Lower leg skin (tissue), 4 donors: ENCODE results near the gene FAM217B. TPM values are rescaled to one million over a fixed set of nuclear protein-coding genes. Genes with fewer than 3 reads are reported as not detected.

Experiments used
- DNase-seq, 2 donors: peaks; one replicate each; pipeline ENCODE4 v3.0.0-alpha.2; 2019; ENCODE audit warnings: low spot score in 2 of 2
- H3K4me3 ChIP-seq: fragments of 200-600 bp; sonication (generic); 2 replicates; pipeline ENCODE4 v1.5.1; 2017; ENCODE audit warnings: mild to moderate bottlenecking, low read depth; ENCODE audit not compliant: poor library complexity, severe bottlenecking
- POLR2A ChIP-seq, 2 donors: fragments of 450-650 bp; IDR thresholded peaks; one replicate each; pipeline ENCODE4 v1.6.1; 2016 to 2017; ENCODE audit warnings: antibody characterized with exemption in 2 of 2, mild to moderate bottlenecking in 1 of 2, moderate library complexity in 1 of 2
- WGBS, 2 donors: methylation state at CpG; one replicate each; pipeline ENCODE4 v1.1.5; 2018; 5-methylcytosine and 5-hydroxymethylcytosine counted together
- intact Hi-C: fragments of 100-400 bp; cut with DNase I; formaldehyde crosslinking; loops from one replicate; pipeline ENCODE4 v1.15.0; 2023; ENCODE audit warnings: low total_unique reads
- total RNA-seq, 4 donors: library from RNA; depleted of rRNA; stranded (reverse); fragments of >200 nt; gene quantifications; one replicate each; pipeline ENCODE4 v1.1.0, GENCODE V29; 2016
- TF ChIP-seq, protein P1 (sequence below), 3 donors: fragments of 450-650 bp; IDR thresholded peaks; one replicate each; pipeline ENCODE4 v1.5.1; 2016; ENCODE audit warnings: antibody characterized with exemption in 3 of 3, mild to moderate bottlenecking in 3 of 3, moderate library complexity in 2 of 3

Gene FAM217B
- total RNA-seq, 4 donors from 2014 or later, result 3.8 to 11.3 (median 5.9) TPM

DNA sequence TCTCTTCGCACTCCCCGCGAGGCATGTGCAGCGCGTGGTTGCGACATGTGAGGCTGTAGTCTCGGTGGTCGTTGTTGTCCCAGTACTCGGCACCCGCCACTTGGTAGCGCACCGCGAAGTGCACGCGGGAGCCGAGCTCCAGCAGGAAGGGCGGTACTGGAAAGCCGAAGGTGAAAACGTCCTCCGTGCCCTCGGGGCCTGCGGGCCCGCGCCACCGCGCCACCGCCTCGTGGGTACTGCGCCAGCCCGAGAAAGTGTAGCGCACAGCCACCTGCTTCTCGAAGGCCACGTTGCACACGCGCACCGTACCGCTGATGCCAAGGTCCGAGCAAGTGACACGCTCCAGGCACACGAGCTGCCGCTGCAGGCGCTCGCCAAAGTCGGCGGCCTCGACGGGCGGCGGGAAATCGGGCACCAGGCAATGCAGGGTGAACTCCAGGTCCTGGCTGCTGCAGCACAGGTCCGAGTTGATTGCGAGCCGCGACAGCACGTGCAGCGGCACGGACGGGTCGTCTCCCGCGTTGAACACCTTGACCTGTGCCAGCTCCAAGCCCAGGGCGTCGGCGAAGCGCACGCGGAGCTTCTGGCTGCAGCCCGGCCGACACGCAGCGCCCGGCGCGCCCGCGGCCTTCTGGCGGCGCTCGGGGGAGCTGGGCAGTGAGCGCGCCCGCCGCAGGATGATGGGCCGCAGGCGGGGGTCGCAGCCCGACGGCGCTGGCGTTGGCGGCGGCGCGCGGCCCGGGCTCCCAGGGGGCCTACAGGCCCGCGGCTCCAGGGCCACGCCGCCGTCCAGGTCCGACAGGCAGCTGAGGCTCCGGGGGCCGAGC, 924 bp upstream of the FAM217B start:
- no peak for DNase-seq
- WGBS, 2 donors, result 54 to 66% methylated on average over 68 to 88 of the region's 104 CpGs
- TF ChIP-seq, protein P1, sequence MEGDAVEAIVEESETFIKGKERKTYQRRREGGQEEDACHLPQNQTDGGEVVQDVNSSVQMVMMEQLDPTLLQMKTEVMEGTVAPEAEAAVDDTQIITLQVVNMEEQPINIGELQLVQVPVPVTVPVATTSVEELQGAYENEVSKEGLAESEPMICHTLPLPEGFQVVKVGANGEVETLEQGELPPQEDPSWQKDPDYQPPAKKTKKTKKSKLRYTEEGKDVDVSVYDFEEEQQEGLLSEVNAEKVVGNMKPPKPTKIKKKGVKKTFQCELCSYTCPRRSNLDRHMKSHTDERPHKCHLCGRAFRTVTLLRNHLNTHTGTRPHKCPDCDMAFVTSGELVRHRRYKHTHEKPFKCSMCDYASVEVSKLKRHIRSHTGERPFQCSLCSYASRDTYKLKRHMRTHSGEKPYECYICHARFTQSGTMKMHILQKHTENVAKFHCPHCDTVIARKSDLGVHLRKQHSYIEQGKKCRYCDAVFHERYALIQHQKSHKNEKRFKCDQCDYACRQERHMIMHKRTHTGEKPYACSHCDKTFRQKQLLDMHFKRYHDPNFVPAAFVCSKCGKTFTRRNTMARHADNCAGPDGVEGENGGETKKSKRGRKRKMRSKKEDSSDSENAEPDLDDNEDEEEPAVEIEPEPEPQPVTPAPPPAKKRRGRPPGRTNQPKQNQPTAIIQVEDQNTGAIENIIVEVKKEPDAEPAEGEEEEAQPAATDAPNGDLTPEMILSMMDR (IDR thresholded peaks at IDR 0.05), result no peak
- no peak for TF ChIP-seq POLR2A (IDR thresholded peaks at IDR 0.05)
- intact Hi-C loops, result no loop called here
- peak overlapping the region; percentile 60 for H3K4me3 ChIP-seq

GRCh38 chr20:59939879-59940128, 385 bp upstream of the FAM217B start:
- H3K4me3 ChIP-seq, result peak overlapping the region; percentile 60
- WGBS, 2 donors, result 0 to 1% methylated on average over 8 to 24 of the region's 24 CpGs
- DNase-seq, result no peak
- intact Hi-C loops, result no loop called here
- no peak for TF ChIP-seq POLR2A (IDR thresholded peaks at IDR 0.05)
- TF ChIP-seq, protein P1 (IDR thresholded peaks at IDR 0.05), result no peak

GRCh38 chr20:59940956-59941294, 736 bp downstream of the FAM217B start:
- 0% methylated on average over 4 of the region's 4 CpGs for WGBS, 2 donors
- TF ChIP-seq, protein P1 (IDR thresholded peaks at IDR 0.05), result no peak
- TF ChIP-seq POLR2A (IDR thresholded peaks at IDR 0.05), result no peak
- intact Hi-C loops, result no loop called here
- no peak for DNase-seq
- H3K4me3 ChIP-seq, result peak overlapping the region; percentile 60

DNA sequence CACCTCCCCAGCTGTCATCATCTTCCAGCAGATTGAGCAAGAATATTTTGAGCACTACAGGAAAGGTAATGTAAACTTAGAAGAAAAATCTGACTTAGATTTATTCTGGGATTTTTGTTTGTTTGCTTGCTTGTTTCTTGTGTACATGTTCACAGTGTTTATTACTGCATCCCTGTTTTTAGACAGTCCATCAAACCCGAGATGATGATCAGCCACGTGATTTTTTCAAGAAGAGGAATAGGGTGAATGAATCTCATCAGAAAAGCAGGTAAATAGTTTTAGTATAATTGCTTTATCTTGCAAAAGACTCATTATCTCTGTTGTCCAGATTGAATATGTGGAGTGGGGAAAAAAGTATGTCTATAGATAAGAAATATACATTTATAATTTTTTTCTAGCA, 2.1 kb downstream of the FAM217B start:
- TF ChIP-seq, protein P1 (IDR thresholded peaks at IDR 0.05), result no peak
- TF ChIP-seq POLR2A (IDR thresholded peaks at IDR 0.05), result no peak
- no peak overlapping the region for H3K4me3 ChIP-seq
- 72 to 90% methylated on average over 2 of the region's 2 CpGs for WGBS, 2 donors
- intact Hi-C loops, result no loop called here
- DNase-seq, result no peak

- TF ChIP-seq, protein P1 (IDR thresholded peaks at IDR 0.05), result no peak
- no peak for TF ChIP-seq POLR2A (IDR thresholded peaks at IDR 0.05)
Measured at GRCh38 chr20:59944726-59945125, 4.5 kb downstream of the FAM217B start.

GRCh38 chr20:59945175-59945574, 5.0 kb downstream of the FAM217B start:
- 44 to 50% methylated on average over 3 of the region's 3 CpGs for WGBS, 2 donors
- no peak overlapping the region for H3K4me3 ChIP-seq
- intact Hi-C loops, result no loop called here
- TF ChIP-seq, protein P1 (IDR thresholded peaks at IDR 0.05), result no peak
- no peak for TF ChIP-seq POLR2A (IDR thresholded peaks at IDR 0.05)
- DNase-seq, result no peak

More at GRCh38 chr20:59944726-59945125, 4.5 kb downstream of the FAM217B start:
- intact Hi-C loops, result no loop called here
- no peak for DNase-seq
- WGBS, 2 donors, result 79% methylated on average over 7 of the region's 7 CpGs
- no peak overlapping the region for H3K4me3 ChIP-seq
